ENCODE results near the gene SVEP1.
"Not testable (repeated sequence)": the region's sequence is repeated elsewhere in the genome, so short reads cannot be mapped to it uniquely, and the experiment has no call there.

Gene SVEP1
- total RNA-seq: 0 to 0.06 reads per million in 2 experiments

DNA sequence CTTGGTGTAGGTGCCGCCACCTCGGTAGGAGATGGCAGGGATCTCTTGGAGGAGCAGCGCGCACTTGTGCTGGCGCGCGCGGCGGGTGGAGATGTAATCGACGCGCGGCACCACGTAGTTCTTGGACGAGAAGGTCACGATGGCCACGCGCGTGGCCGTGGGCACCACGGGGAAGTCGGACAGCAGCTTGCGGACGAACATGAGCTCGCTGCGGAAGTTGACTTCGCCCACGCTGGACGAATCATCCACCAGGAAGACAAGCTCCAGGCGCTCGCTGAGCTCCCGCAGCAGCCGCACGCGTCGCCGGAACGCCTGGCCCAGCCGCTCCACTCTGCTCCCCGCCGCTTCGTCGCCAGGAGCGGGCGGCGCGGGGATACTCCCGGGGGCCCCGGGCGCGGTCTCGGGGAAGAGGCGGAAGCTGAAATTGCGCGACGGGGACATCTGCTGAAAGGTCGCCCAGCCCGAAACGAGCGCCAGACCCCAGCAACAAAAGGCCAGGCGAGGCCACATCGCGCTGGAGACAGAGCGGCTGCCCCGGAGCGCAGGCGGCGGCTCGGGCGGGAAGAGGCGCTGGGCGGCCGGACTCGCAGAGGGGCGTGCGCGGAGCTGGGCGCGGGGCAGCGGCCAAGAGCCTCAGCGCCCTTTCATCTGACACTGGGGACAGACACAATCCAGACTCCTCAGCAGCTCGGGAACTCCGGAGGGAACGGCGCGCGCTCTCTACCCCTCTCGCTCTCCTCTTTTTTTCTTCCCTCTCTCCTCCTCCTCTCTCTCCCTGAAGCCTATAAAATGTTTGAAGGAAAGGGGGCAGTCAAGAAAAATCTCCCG is at the start of gene SVEP1:
Gene SVEP1 (minus strand): TSS at position 708 of the 828 bp plus-strand sequence. CDS start 198 bp downstream, at position 510.
- DNase-seq (ENCODE audit: low read depth): no peak

DNA sequence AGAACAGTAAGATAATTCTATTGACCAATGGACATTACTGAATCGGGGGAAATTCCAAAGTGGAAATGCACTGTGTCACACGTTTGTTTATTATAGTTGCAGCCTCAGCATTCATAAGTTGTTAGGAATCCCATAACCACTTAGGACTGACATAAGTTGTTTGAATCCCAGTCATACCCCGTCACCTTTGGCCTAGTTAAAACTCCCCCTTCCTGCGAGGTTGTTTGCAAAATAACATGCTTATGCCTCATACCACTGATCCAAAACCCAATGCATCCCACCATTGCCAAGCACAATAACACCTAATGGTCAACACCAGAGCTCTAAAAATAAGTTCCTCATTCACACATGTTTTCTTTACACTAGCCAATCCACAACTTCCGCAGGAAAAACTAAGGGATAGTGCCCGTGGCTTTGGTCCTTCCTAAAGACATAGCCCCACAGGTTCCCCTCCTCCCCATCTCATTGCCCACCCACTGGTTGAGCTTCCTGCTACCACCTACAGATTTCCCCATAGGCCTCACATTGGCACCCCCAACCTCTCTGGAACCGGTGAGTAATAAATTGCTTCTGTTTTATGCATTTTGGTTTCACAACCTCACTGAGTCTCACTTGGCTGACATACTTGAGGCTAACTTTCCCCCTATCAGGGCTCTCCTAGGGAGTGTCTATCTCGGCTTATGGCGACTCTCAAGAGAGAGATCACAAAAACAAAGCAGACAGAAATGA is 46.7 kb upstream of the SVEP1 start:
- DNase-seq (ENCODE audit: low read depth): no peak

DNA sequence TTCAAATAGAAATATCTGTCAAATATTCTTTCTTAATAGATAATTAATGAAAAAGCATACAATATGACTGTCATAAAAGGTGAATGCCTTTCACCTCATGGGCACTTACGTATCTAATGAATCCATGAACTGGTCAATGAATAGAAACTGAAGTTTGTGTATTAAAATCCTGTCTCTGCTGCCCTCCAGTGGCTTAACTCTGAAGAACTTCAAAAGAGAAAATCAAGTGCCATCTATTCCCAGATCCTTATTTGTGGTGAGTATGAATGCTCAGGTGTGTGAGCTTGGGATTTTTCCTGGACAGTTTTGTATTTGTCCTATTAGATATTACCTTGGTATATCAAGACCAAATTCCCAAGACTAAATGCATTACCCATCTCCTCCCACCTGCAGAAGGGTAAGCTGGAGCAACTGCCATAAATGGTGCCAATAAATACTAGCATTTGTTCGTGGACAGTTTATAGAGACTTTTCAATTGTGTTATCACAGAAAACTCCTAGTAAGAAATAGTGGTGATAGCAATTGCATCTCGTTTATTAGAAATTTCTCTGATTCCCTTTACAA is 44.0 kb upstream of the SVEP1 start:
- no peak for DNase-seq (ENCODE audit: low read depth)

DNA sequence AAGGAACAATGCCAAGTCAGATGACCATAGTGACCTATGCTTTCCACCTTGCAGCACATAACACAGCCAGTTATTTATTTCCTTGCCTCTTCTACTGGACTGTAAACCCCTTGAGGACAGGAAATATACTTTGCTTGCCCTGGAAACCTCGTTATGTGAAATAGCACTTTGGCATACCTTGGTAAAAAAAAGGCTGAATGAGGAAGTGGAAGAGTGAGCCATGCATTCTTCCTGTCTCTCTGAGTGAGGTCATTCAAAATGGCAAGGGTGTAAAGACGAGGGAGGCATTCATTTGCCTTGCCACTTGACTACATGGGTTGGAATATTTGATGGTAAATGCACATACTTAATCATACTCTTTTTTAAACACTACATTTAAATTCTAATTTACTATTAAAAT is 42.8 kb upstream of the SVEP1 start:
- DNase-seq (ENCODE audit: low read depth): no peak

DNA sequence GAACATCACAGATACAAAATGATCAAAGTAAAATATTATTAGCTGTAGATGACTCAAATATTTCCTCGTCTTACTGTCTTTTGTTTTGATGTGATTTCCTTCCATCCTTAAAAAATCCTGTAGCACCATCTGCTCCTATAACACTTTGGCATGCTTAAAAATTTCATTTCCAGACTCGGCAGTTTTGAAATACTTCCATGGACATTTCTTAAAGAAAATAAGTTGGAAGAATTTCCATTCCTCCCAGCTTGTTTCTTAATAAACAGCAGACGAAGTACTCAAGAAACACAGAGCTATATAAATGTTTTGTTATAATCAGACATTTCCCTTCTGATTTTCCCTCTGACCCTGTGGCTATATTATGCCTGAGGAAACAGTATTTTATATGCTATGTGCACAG is 41.2 kb upstream of the SVEP1 start:
- no peak for DNase-seq (ENCODE audit: low read depth)

DNA sequence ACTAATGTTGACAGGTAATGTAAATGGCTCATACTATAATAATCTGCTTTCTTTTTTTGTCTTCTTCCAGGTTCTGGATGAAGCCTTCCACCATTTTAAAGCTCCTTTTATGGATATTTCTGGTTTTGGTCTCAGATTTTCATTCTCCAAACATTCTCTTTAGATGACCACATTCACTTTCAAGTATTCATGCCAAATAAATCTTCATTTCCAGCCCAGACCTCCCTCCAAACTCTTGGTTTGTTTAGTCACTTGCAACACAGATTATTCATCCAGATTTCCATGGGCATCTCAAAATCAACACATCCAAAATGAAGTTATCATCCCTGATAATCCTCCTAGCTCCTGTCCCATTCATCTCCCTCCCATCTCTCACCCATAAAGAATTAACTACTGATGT is 40.3 kb upstream of the SVEP1 start:
- no peak for DNase-seq (ENCODE audit: low read depth)

DNA sequence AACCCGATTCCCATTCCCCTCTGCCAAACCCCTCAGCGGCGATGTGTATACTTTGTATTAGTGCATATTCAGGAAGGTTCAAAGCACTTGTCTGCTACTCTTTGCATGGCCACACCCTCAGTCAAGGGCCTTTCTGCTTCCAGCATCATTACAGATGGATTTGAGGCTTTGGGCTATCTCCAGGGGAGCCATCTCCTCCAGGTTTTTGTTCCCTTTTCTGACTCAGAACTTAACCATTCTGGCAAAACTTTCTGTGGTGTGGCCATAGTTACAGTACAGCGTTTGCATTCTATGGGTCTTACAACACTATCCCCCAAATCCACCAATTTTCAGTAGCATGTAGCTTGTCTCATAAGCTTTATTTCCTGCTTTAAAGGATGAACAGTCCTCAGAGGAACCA is 36.0 kb upstream of the SVEP1 start:
- DNase-seq (ENCODE audit: low read depth): no peak

DNA sequence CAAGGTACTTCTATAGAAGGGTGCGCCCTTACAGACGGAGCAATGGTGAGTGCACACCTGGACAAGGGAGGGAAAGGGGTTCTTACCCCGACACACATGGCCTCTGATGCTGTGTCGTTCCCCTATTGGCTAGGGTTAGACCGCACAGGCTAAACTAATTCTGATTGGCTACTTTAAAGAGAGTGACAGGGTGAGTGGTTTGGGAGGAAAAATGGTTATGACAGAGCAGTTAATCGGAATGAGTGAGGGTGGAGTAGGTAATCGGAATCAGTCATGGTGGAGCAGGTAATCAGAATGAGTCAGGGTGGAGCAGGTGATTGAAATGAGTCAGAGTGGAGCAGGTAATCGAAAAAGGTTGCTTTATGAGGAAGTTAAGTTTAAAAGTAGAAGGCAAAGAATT is 35.0 kb upstream of the SVEP1 start:
- not testable (repeated sequence) for DNase-seq (ENCODE audit: low read depth)

DNA sequence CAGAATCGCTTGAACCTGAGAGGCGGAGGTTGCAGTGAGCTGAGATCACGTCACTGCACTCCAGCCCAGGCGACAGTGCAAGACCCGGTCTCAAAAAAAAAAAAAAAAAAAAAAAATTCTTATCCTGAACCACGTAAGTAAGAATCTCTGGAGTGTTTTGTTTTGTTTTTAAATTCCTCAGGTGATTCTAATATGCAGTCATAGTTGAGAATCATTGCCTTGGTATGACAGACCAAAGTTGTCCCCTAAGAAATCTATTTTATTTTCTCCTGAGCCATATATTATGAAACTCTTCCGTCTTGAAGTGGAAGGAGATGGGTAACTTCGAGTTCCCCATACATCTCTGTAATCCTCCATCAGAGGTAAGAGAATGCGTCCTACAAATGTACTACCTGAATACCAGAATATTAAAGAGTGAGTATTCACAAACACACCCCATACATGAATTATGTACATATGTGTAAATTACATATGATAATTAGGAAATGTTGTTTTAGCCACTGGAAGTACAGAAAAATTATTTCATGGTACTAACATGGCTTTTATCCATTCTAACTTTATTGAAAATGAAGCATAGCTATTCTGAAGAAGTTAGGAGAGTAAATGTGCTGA is 26.7 kb upstream of the SVEP1 start:
- DNase-seq (ENCODE audit: low read depth): no peak

DNA sequence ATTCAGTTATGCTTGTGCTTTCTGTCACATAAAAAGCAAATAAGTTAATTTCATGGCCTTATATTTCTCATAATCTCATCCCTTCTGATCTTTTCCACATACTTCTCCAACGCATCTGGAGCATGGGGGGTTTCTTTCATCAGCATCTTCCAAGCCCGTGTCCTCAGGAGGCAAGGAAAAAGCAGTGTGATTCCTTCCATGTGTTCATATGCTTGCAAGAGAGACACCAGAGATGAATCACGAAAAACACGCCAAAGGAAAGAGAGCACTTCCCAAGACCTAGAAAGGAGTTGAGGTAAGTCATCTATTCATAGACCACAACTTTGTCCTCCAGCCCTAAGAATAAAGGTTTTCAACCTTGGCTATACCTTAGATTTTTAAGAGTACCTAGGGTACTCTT is 26.0 kb upstream of the SVEP1 start:
- DNase-seq (ENCODE audit: low read depth): no peak

DNA sequence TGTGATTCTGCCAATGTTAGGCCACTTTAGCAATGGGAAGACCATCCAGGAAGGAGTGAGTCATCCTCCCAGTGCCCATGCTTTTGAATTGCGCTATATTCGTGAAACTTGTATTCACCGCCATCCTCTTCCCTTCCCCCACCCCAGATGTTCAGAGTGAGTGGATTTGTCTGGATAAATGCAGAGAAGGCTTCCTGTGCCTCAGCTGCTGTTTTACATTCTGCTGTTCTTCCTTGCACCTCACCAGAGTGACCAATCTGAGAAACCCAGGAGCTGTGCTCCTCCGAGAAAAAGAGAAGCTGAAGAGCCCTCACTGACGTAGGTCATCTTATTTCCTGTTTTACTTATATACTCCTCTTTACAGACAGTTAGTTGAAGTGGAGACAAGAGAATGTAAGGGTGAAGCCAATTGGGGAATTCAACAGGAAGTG is 24.6 kb upstream of the SVEP1 start:
- no peak for DNase-seq (ENCODE audit: low read depth)

DNA sequence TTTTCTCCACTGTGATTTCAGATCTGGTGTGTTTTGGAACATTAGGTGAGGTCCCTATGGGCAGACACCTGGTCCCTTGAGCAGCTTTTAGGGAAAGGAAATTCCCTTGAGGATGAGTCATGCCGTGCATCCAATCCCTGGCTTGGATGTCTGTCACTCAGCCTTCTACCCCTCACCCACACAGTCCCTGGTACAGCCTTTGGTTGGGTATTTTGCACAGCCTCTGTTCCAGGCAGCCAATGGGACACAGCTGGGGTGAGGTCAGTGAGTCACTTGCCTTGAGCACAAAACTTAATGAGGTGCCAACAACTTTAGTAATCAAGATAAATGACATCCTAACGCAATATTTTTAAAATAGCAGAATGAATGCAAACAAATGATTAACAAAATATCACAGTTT is 22.7 kb upstream of the SVEP1 start:
- DNase-seq (ENCODE audit: low read depth): no peak

DNA sequence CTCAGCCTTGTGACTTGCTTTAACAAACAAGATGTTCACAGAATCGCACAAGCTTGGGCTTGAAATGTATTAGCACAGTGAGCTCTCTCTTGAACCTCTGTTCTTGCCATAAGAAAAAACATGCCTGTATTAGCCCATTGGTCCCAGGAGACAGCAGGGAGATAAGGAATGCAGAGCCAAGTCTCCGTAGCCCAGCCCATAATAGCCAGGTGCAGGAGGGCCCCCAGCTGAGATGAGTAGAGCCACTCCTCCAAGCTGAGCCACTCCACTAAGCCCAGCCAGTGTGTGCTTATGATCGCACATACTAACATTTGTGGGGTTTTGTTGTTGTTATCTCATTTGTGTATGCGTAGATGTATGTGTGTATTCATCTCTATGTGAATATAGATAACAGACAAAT is 21.6 kb upstream of the SVEP1 start:
- no peak for DNase-seq (ENCODE audit: low read depth)

DNA sequence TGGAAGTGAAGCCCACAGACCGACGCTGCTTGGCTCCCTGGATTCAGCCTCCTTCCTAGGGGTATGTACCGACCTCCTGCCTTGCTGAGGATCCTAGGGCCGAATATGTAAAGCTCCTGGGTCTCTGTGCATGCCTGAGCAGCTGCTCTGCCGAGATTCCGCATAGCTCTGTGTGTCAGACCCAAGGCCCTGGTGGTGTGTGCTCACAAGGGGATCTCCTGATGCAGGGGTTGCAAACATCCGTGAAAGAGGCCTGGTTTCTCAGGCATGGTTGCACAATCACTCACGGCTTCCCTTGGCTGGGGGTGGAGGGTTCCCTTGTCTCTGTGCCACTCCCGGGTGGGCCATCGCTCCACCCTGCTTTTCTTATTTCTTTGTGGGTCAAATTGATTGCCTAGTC is 19.9 kb upstream of the SVEP1 start:
- no peak for DNase-seq (ENCODE audit: low read depth)

DNA sequence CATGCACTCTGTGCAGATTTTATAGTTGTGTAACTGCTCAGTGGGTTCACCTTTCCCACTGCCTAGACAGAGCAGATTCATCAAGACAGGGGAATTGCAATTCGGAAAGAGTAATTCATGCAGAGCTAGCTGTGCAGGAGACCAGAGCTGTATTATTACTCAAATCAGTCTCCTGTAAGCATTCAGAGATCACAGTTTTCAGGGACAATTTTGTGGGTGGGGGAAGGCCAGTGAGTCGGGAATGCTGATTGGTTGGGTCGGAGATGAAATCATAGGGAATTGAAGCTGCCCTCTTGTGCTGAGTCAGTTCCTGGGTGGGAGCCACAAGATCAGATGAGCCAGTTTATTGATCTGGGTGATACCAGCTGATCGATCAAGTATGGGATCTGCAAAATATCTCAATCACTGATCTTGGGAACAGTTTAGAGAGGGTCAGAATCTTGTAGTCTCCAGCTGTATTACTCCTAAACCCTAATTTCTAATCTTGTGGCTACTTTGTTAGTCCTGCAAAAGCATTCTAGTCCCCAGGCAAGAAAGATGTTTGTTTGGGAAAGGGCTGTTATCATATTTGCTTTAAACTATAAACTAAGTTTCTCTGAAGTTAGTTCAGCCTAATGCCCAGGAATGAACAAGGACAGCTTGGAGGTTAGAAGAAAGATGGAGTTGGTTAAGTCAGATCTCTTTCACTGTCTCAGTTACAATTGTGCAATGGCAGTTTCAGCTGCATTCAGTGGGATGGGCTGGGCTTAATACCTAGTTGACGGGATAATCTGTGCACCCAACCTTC is 12.7 kb upstream of the SVEP1 start:
- DNase-seq (ENCODE audit: low read depth): no peak

DNA sequence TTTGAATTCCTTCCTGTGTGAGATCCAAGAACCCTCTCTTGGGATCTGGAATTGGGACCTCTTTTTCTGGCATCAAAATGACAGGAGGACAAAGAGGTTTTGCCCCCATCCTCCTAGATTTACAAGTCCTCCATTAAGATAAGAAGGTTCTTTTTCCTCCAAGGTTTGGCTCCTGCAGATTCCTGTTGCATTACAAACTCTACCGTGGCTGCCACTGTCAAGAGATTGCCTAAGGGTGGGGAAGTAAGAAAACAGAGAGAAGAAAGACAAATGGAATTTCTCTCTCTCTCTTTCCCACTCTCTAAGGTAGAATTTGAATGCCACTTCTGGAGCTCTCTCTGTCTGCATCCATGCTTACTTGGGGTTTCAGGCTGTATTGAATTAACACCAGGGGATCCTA is 12.0 kb upstream of the SVEP1 start:
- DNase-seq (ENCODE audit: low read depth): no peak

DNA sequence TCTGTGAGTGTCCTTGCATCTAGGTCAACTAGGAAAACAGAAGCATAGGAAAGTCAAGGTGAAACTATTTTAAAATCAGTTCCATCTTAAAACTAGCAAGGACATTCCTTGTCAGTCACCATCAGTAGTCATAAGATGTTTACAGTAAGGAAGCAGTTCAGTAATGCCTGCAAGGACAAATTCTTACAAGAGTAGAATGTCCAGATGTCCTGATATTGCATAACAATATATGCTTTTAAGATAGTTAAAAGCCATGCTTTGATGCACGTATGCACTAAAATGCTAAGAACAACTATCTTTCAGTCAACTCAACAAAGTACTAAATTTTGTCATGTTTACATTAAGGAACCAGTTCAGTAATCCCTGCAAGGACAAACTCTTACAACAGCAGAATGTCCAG is 11.3 kb upstream of the SVEP1 start:
- no peak for DNase-seq (ENCODE audit: low read depth)

DNA sequence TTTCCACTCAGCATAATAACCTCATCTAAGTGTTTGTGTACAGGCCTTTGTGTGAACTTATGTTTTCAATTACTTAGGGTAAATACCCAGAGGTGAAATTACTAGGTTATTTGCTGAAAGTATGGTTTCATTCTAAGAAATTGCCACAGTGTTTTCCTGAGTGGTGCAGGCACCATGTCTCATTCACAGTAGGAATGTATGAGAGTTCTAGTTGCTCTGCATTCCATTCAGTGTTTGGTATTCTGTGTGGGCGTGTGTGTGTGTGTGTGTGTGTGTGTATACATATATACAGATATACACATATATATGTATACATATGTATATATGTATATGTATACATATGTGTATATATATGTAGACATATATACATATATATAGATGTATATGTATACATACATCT is 8.8 kb upstream of the SVEP1 start:
- no peak for DNase-seq (ENCODE audit: low read depth)

DNA sequence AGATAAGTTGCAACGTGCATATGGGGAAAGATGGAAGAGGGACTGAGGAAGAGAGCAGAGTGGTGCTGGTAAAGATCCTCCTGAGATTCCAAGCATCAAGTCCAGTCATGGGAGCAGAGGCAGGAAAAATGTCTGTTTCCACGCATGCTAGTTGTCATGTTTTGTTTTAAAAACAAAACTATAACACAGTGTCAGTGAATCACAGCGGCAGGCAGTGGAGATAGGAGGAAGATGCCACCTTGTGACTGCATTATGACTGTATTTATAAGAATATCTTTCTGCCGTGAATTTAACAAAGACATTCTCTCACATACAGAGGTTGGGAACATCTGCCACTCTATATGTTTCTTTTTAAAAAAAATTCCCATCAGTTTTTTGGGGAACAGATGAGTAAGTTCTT is 3.7 kb upstream of the SVEP1 start:
- no peak for DNase-seq (ENCODE audit: low read depth)

DNA sequence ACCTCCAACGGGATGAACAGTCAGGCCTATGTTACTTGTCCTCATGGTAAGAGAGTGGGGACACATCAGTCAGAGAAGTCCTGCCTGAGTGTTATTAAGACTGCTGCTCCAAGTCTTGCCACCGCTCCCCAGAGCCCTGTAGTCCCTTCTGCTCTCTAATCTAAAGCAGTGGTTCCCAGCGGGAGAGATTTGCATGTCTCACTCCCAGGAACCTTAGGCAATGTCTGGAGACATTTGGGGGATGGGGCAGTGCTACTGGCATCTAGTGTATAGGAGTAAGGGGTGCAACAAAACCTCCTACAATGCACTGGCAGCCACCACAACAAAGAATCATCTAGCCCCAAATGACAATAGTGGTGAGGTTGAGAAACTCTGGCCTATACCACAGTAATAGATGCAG is 2.6 kb upstream of the SVEP1 start:
- DNase-seq (ENCODE audit: low read depth): no peak

DNA sequence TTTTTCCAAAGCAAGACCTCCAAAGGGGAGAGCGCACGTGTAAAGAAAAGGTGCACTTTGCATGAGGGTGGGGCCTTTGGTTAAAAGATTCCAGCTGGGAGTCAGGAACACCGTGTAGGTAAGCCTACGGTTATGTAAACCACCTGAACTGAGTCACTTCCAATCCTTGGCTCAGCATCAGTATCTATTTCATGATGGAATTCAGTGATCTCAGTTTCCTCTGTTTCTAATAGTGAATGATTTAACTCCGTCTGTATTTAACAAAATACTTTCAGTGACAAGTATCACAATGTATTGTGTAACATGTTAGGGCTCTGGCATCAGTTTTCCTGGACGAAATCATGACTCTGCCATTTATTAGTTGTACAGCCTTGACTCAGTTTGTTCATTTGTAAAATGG is 1.3 kb upstream of the SVEP1 start:
- DNase-seq (ENCODE audit: low read depth): no peak

DNA sequence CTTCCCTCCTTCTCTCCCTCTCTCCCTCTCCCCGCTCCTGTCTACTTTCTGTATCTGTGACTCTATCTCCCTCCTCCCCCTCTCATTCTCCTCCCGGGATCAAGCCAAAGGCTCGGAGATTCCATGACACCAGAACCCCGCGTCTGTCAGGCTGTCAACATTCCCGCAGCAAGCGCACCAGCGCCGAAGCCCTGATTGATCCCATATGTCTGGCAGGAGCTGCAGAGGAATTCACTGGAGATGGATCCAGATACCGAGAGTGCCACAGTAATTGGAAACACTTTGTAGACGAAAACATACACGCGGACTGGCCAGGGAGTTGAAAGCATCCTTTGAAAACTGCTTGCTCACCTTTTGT is 300 bp upstream of the SVEP1 start:
- no peak for DNase-seq (ENCODE audit: low read depth)

Data from T follicular helper cell (primary cell).